HG03469 (cell line): ENCODE measurements around the gene BCAT1.

Source experiments
- ATAC-seq: cut with Tn5 transposase; IDR thresholded peaks from one replicate; pipeline ENCODE4 v1.9.1; 2021; ENCODE audit warnings: mild to moderate bottlenecking, moderate library complexity, moderate number of reproducible peaks; ENCODE audit not compliant: unreplicated experiment

BCAT1 gene

GRCh38 chr12:24776861-24777260, 172.0 kb downstream of the BCAT1 start:
- no peak for ATAC-seq

- no peak for ATAC-seq
Observed at GRCh38 chr12:24775073-24775472, 173.8 kb downstream of the BCAT1 start.

GRCh38 chr12:24773996-24774395, 174.9 kb downstream of the BCAT1 start:
- no peak for ATAC-seq

GRCh38 chr12:24772813-24773212, 176.1 kb downstream of the BCAT1 start:
- ATAC-seq: no peak

GRCh38 chr12:24770821-24771220, 178.1 kb downstream of the BCAT1 start:
- no peak for ATAC-seq

GRCh38 chr12:24770334-24770733, 178.6 kb downstream of the BCAT1 start:
- ATAC-seq: no peak

GRCh38 chr12:24769682-24770081, 179.2 kb downstream of the BCAT1 start:
- no peak for ATAC-seq

- ATAC-seq: no peak
Observed at GRCh38 chr12:24768415-24768814, 180.5 kb downstream of the BCAT1 start.

- ATAC-seq: no peak
Observed at GRCh38 chr12:24767016-24767415, 181.9 kb downstream of the BCAT1 start.

GRCh38 chr12:24764712-24765111, 184.2 kb downstream of the BCAT1 start:
- ATAC-seq: no peak

- no peak for ATAC-seq
Observed at GRCh38 chr12:24760606-24761378, 188.1 kb downstream of the BCAT1 start.

- no peak for ATAC-seq
Observed at GRCh38 chr12:24760162-24760561, 188.7 kb downstream of the BCAT1 start.
